Measurements from ENCODE around the gene HDGFL3. TPM values are rescaled to one million over a fixed set of nuclear protein-coding genes. Genes with fewer than 3 reads are reported as not detected.

The HDGFL3 gene
- total and polyA plus RNA-seq, 2 donors (not counting 1 experiment from before 2014, with no cell fraction given): 0.12 to 2.5 TPM

GRCh38 chr15:83106994-83107840 lies 100.4 kb downstream of the HDGFL3 start, which contains the start of gene TM6SF1:
TSS of gene TM6SF1 (plus strand) at chr15:83107645. CDS start at chr15:83107681, 36 bp downstream.
- H3K27ac Mint-ChIP-seq: peak within 1 kb of the TSS; percentile 5
- H3K4me2 ChIP-seq (replicated peaks; ENCODE audit: low read depth, low read length, poor library complexity, severe bottlenecking): peak within 1 kb of the TSS; percentile 94
- H3K9ac ChIP-seq (ENCODE audit: low read length): peak within 1 kb of the TSS; percentile 71
- ChIA-PET CTCF (no interaction called here), POLR2A (no interaction called here)
- H3K4me3 Mint-ChIP-seq: peak within 1 kb of the TSS; percentile 89
- no peaks in the 10 kb centered on the region for H3K36me3 ChIP-seq (replicated peaks in 1 of 2; ENCODE audit: control extremely low read depth in 1 of 2, control insufficient read depth in 1 of 2, extremely low read depth in 1 of 2, insufficient read depth in 2 of 2, low read length in 1 of 2)
- peaks cover 0 to 3% (median under 1%) of the 10 kb centered on the region in 4 experiments for H3K27me3 ChIP-seq (replicated peaks in 1 of 4; ENCODE audit: control extremely low read depth in 1 of 4, control insufficient read depth in 3 of 4, insufficient read depth in 4 of 4, low read length in 3 of 4)
- peak; percentile 51 for DNase-seq
- 2% methylated on average over 97 of the region's 97 CpGs for WGBS (ENCODE audit: insufficient coverage)
- H3K27ac ChIP-seq (ENCODE audit: low read length in 2 of 2): peak within 1 kb of the TSS in 1 of 2 donors; percentile 62
- intact Hi-C loops (cut with micrococcal nuclease): no loop called here
- no peaks in the 10 kb centered on the region for H3K9me3 Mint-ChIP-seq (ENCODE audit: insufficient read depth)
- no peaks in the 10 kb centered on the region for H4K20me1 ChIP-seq (ENCODE audit: control insufficient read depth, insufficient read depth, low read length, poor library complexity, severe bottlenecking)
- TF ChIP-seq CTCF (IDR thresholded peaks at IDR 0.05) (no peak), EZH2 (IDR thresholded peaks at IDR 0.05; ENCODE audit: borderline replicate concordance, insufficient read depth, low read depth, low read length, poor library complexity, severe bottlenecking) (no peak)
- no peaks in the 10 kb centered on the region for H3K79me2 ChIP-seq (ENCODE audit: control insufficient read depth, insufficient read depth, low read length)
- H3K4me1 ChIP-seq (ENCODE audit: control insufficient read depth in 2 of 2, insufficient read depth in 2 of 2, low read length in 2 of 2): peaks cover 14 to 22% of the 10 kb centered on the region in 2 donors
- peak; percentile 32 for ATAC-seq (ENCODE audit: low read depth)
- peaks cover 42% of the 10 kb centered on the region for H3K27me3 Mint-ChIP-seq
- H2AFZ ChIP-seq (ENCODE audit: insufficient read depth, low read depth, low read length, poor library complexity, severe bottlenecking): peak within 1 kb of the TSS; percentile 83
- H3K4me1 Mint-ChIP-seq: peaks cover 24% of the 10 kb centered on the region
- peak within 1 kb of the TSS; percentile 41 to 88 (median 60) for H3K4me3 ChIP-seq (ENCODE audit: control extremely low read depth in 1 of 5, extremely low read depth in 1 of 5, insufficient read depth in 1 of 5, low read depth in 2 of 5, low read length in 4 of 5)
- H3K9me3 ChIP-seq (ENCODE audit: control extremely low read depth in 1 of 3, control insufficient read depth in 2 of 3, insufficient read depth in 1 of 3, low read length in 2 of 3): no peaks in the 10 kb centered on the region

GRCh38 chr15:83105440-83105839 lies 102.2 kb downstream of the HDGFL3 start:
- peaks cover 24% of the 10 kb centered on the region for H3K4me1 Mint-ChIP-seq
- Histone ChIP-seq H3K27ac (ENCODE audit: low read length in 2 of 2) (no peak overlapping the region), H3K36me3 (replicated peaks in 1 of 2; ENCODE audit: control extremely low read depth in 1 of 2, control insufficient read depth in 1 of 2, extremely low read depth in 1 of 2, insufficient read depth in 2 of 2, low read length in 1 of 2) (no peaks in the 10 kb centered on the region), H2AFZ (ENCODE audit: insufficient read depth, low read depth, low read length, poor library complexity, severe bottlenecking) (no peak overlapping the region), H3K27me3 (replicated peaks in 1 of 4; ENCODE audit: control extremely low read depth in 1 of 4, control insufficient read depth in 3 of 4, insufficient read depth in 4 of 4, low read length in 3 of 4) (peaks cover 0 to 3% (median under 1%) of the 10 kb centered on the region in 4 experiments), H3K79me2 (ENCODE audit: control insufficient read depth, insufficient read depth, low read length) (no peaks in the 10 kb centered on the region), H3K4me1 (ENCODE audit: control insufficient read depth in 2 of 2, insufficient read depth in 2 of 2, low read length in 2 of 2) (peaks cover 14 to 22% of the 10 kb centered on the region in 2 donors), H3K4me2 (replicated peaks; ENCODE audit: low read depth, low read length, poor library complexity, severe bottlenecking) (no peak overlapping the region), H3K9ac (ENCODE audit: low read length) (no peak overlapping the region), H3K9me3 (ENCODE audit: control extremely low read depth in 1 of 3, control insufficient read depth in 2 of 3, insufficient read depth in 1 of 3, low read length in 2 of 3) (no peaks in the 10 kb centered on the region), H3K4me3 (ENCODE audit: control extremely low read depth in 1 of 5, extremely low read depth in 1 of 5, insufficient read depth in 1 of 5, low read depth in 2 of 5, low read length in 4 of 5) (no peak overlapping the region), H4K20me1 (ENCODE audit: control insufficient read depth, insufficient read depth, low read length, poor library complexity, severe bottlenecking) (no peaks in the 10 kb centered on the region)
- POLR2A ChIA-PET: no interaction called here
- intact Hi-C loops (cut with micrococcal nuclease): no loop called here
- no peaks in the 10 kb centered on the region for H3K9me3 Mint-ChIP-seq (ENCODE audit: insufficient read depth)
- H3K27me3 Mint-ChIP-seq: peaks cover 46% of the 10 kb centered on the region
- H3K27ac Mint-ChIP-seq: no peak overlapping the region
- no peak for ATAC-seq (ENCODE audit: low read depth)
- whole genome bisulfite sequencing (ENCODE audit: insufficient coverage): 100% methylated on average over 1 of the region's 1 CpG
- no peak for TF ChIP-seq CTCF (IDR thresholded peaks at IDR 0.05)
- no peak for TF ChIP-seq EZH2 (IDR thresholded peaks at IDR 0.05; ENCODE audit: borderline replicate concordance, insufficient read depth, low read depth, low read length, poor library complexity, severe bottlenecking)
- CTCF ChIA-PET: no interaction called here
- no peak for DNase-seq
- H3K4me3 Mint-ChIP-seq: peak overlapping the region; percentile 54
